HFFc6 (cell line): Measurements from ENCODE around the gene HIP1. TPM values are rescaled to one million over a fixed set of nuclear protein-coding genes. Genes with fewer than 3 reads are reported as not detected.

Experiments used
- DNase-seq: peaks from one replicate; pipeline ENCODE4 v3.0.0-alpha.2; 2018
- H3K27ac Mint-ChIP-seq: 2 replicates; pipeline ENCODE4 v1.8.0; 2020; ENCODE audit warnings: mild to moderate bottlenecking, mixed read lengths
- H3K27me3 Mint-ChIP-seq: 2 replicates; pipeline ENCODE4 v1.8.0; 2021; ENCODE audit warnings: mild to moderate bottlenecking, moderate library complexity, mixed read lengths; ENCODE audit not compliant: insufficient read depth
- H3K36me3 Mint-ChIP-seq: 2 replicates; pipeline ENCODE4 v1.8.0; 2021; ENCODE audit warnings: low read depth, mixed read lengths
- H3K4me1 Mint-ChIP-seq: 2 replicates; pipeline ENCODE4 v1.8.0; 2020; ENCODE audit warnings: low read depth, mixed read lengths
- H3K4me3 Mint-ChIP-seq: 2 replicates; pipeline ENCODE4 v1.8.0; 2020; ENCODE audit warnings: mild to moderate bottlenecking, moderate library complexity, mixed read lengths
- H3K9me3 Mint-ChIP-seq: 2 replicates; pipeline ENCODE4 v1.8.0; 2020; ENCODE audit warnings: mild to moderate bottlenecking, mixed read lengths
- CTCF ChIP-seq: fragments of 200-600 bp; sonication (generic); IDR thresholded peaks from 2 replicates; pipeline ENCODE4 v1.5.0; 2021; ENCODE audit warnings: antibody characterized with exemption, mild to moderate bottlenecking
- total RNA-seq, 6 experiments: library from RNA; stranded (reverse); fragmentation: NEBNext Ultra II Directional; extraction: Animal tissue kit (Norgen Biotek cat#: 25700); gene quantifications; 2 replicates in 1 of 6; 3 replicates in 5 of 6; pipeline ENCODE4 v1.2.3, GENCODE V29; 2021

Gene HIP1
- total RNA-seq, 6 experiments from 2014 or later, result 15.1 to 32.2 (median 28.7) TPM

GRCh38 chr7:75644589-75644988 lies 94.2 kb downstream of the HIP1 start:
- no peak overlapping the region for H3K27ac Mint-ChIP-seq
- TF ChIP-seq CTCF, result no peak
- H3K27me3 Mint-ChIP-seq, result peaks cover 1% of the 10 kb centered on the region; the same call in 1 of the 2 replicates
- H3K4me1 Mint-ChIP-seq, result peaks cover 5% of the 10 kb centered on the region
- no peaks in the 10 kb centered on the region for H3K9me3 Mint-ChIP-seq
- DNase-seq, result no peak
- peaks cover 7% of the 10 kb centered on the region; the same call in 1 of the 2 replicates for H3K36me3 Mint-ChIP-seq
- H3K4me3 Mint-ChIP-seq, result no peak overlapping the region

GRCh38 chr7:75642810-75643486 lies 95.8 kb downstream of the HIP1 start:
- TF ChIP-seq CTCF, result peak; percentile 93
- peak; percentile 60 for DNase-seq
- H3K4me1 Mint-ChIP-seq, result peaks cover 15% of the 10 kb centered on the region
- H3K9me3 Mint-ChIP-seq, result no peaks in the 10 kb centered on the region
- peaks cover 6% of the 10 kb centered on the region; the same call in 1 of the 2 replicates for H3K36me3 Mint-ChIP-seq
- no peak overlapping the region for H3K4me3 Mint-ChIP-seq
- H3K27me3 Mint-ChIP-seq, result no peaks in the 10 kb centered on the region; the same call in 1 of the 2 replicates
- no peak overlapping the region for H3K27ac Mint-ChIP-seq

DNA sequence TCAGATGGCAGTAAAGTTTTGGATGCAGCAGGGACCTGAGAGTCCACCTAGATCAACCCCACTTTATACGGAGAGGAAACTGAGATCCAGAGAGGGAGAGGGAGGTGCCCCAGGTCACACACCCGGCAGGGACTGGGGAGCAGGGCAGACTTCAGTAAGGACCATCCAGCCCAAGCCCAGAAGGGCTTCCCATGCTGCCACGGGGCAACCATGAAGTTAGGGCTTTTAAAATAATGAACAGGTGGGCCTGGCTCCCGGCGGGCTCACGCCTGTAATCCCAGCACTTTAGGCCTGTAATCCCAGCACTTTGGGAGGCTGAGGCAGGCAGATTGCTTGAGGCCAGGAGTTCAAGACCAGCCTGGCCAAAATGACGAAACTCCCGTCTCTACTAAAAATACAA lies 98.5 kb downstream of the HIP1 start:
- no peak for TF ChIP-seq CTCF
- Mint-ChIP-seq H3K4me1 (peaks cover 21% of the 10 kb centered on the region), H3K27ac (peak overlapping the region; percentile 50; the same call in 1 of the 2 replicates), H3K4me3 (peak overlapping the region; percentile 86; the same call in 1 of the 2 replicates), H3K27me3 (peaks cover 2% of the 10 kb centered on the region; the same call in 1 of the 2 replicates), H3K9me3 (no peaks in the 10 kb centered on the region), H3K36me3 (no peaks in the 10 kb centered on the region)
- no peak for DNase-seq

DNA sequence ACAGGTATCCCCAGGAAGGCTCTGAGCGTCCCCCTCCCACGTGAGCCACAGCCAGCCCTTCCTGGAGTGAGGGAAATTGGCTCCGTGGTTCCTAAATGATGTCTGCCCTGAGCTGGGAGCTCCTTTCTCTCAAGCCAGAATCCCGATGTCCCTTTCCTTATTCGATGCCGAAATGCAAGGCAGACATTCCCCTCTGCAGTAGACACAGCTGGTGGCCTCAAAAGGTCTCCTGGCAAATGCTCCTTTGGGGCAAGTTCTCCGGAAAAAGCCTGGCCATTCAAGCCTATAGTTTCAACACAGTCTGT lies 98.9 kb downstream of the HIP1 start:
- H3K27me3 Mint-ChIP-seq, result peaks cover 4% of the 10 kb centered on the region; the same call in 1 of the 2 replicates
- H3K4me1 Mint-ChIP-seq, result peaks cover 21% of the 10 kb centered on the region
- H3K4me3 Mint-ChIP-seq, result peak overlapping the region; percentile 86
- H3K27ac Mint-ChIP-seq, result peak overlapping the region; percentile 50; the same call in 1 of the 2 replicates
- DNase-seq, result no peak
- no peaks in the 10 kb centered on the region for H3K9me3 Mint-ChIP-seq
- TF ChIP-seq CTCF, result no peak
- no peaks in the 10 kb centered on the region for H3K36me3 Mint-ChIP-seq

GRCh38 chr7:75639071-75639885 lies 99.5 kb downstream of the HIP1 start:
- no peaks in the 10 kb centered on the region for H3K36me3 Mint-ChIP-seq
- H3K27me3 Mint-ChIP-seq, result peaks cover 4% of the 10 kb centered on the region; the same call in 1 of the 2 replicates
- H3K4me3 Mint-ChIP-seq, result peak overlapping the region; percentile 86
- no peak for TF ChIP-seq CTCF
- H3K4me1 Mint-ChIP-seq, result peaks cover 21% of the 10 kb centered on the region
- DNase-seq, result peak; percentile 22
- peak overlapping the region; percentile 50; the same call in 1 of the 2 replicates for H3K27ac Mint-ChIP-seq
- H3K9me3 Mint-ChIP-seq, result no peaks in the 10 kb centered on the region
